HG02938 (cell line): ENCODE results near the gene PLIN5.
"Not testable (repeated sequence)": the region's sequence is repeated elsewhere in the genome, so short reads cannot be mapped to it uniquely, and the experiment has no call there.

Source experiments
- ATAC-seq: cut with Tn5 transposase; IDR thresholded peaks from one replicate; pipeline ENCODE4 v1.9.1; 2021; ENCODE audit warnings: mild to moderate bottlenecking, moderate library complexity; ENCODE audit not compliant: unreplicated experiment

Gene PLIN5

DNA sequence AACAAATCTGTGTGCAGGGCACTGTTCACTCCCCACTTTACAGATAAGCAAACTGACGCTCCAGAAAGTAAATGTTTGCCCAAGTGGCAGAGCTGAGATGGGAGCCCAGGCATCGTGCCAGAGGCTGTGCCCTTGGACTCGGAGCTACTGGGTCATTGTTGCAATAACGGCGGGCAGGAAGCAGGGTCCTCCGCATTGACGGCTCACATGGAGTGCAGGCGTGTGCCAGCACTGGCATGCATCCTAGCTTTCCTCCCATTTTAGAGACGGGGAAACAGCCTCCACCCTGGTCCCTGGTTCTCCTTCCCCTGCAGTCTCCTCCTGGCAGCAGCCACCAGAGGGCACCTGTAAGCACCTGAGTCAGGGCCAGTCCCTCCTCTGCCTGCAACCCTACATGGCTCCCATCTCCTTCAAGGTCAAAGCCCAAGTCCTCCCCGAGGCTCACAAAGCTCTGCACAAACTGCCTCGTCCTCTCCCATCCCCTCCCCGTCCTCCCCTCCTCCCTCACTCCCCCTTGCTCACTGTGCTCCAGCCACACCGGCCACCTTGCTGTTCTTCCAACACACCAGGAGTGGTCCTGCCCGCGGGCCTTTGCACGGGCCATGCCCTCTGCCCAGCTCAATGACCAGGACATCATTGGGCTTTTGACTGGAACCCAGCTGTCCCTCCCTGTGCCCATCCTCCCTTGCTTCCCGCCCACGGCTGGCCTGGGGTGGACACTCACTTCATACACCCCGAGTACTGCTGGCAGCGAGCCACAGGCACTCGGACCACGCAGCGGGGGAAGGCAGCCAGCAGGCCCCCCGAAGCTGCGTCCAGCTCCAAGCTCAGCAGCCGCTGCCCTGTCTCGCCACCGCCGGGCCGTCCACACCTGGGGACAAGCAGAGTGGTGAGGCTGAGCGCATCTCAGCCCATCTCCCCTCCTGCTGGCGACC lies 12.5 kb upstream of the PLIN5 start:
- ATAC-seq = no peak

GRCh38 chr19:4543842-4544647 lies 9.0 kb upstream of the PLIN5 start:
- ATAC-seq = no peak

DNA sequence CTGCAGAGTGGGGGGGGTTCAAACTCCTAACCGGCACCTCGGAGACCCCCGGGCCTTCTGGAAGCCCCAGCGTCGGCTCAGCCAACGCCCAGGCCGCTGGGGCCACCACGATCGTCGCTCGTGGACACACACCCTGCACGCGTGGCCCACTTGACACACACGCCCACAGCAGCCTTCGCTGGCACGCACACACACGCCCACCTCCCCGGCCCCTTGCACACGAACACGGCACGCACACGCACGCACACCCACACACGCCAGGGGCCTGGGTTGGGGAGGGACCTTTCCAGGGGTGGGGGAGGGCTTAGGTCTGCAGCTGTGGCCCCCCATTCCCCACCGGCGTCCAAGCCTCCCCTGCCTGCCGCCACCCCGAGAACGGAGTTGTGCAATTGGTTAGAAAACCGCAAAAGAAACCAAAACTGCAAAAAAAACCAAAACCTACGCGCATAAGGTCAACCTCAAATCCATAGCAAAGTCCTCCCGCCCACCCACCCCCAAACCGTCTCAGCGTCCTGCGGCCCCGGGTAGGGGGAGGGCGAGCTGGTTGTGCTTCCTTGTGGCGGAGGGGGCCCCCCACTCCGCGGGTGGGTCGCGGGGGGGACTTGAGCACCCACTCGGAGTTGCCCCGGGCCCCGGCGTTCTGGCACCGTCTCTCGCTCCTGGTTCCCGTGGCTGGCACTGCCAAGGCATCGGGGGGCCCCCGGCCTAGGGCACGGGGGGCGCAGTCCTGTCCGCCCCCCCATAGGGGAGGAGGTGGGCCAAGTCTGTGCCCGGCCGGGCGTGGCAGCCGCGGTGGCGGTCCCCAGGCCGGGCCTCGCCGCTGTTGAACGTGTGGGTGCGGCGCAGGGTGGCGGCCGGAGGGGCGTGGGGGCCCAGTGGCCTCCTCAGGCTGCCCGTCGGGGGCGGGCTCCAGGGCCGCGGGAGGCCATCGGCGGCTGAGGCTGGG lies 8.1 kb upstream of the PLIN5 start:
- no peak for ATAC-seq

DNA sequence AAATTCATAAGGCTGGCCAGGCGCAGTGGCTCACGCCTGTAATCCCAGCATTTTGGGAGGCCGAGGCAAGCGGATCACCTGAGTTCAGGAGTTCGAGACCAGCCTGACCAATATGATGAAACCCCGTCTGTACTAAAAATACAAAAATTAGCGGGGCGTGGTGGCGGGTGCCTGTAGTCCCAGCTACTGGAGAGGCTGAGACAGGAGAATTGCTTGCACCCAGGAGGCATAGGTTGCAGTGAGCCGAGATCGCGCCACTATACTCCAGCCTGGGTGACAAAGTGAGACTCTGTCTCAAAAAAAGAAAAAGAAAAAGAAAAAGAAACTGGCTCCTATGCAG lies 6.8 kb upstream of the PLIN5 start:
- not testable (repeated sequence) for ATAC-seq

- ATAC-seq = no peak
These were observed 6.2 kb upstream of the PLIN5 start for GRCh38 chr19:4541114-4541805.

GRCh38 chr19:4539693-4540581 lies 4.9 kb upstream of the PLIN5 start, which contains the start of gene LRG1:
Gene LRG1, minus strand, starts transcription at chr19:4540036. Its CDS starts 23 bp downstream, at chr19:4540013.
- ATAC-seq = no peak

DNA sequence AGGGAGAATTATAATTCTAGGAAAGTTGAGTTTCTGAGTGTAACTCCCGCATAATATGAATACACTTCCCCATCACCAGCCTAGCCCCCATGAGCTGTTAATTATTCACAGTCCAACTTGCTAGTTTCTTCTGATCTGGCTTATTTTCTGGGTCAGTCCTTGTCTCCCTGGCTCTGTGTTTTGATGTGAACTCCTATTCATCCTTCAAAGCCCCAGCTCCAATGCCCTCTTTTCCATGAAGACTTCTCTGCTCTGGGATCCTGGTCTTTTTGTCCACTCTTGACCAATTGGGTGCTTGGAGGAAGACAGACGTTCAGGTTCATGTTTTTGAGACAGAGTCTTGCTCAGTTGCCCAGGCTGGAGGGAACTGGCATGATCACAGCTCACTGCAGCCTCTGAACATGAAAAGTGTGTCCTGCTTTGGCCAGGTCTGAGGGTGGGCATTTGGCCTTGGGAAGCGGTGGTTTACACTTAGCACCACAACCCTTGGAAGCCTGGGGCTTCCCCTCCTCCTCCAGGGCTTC lies 4.2 kb upstream of the PLIN5 start:
- ATAC-seq = no peak

DNA sequence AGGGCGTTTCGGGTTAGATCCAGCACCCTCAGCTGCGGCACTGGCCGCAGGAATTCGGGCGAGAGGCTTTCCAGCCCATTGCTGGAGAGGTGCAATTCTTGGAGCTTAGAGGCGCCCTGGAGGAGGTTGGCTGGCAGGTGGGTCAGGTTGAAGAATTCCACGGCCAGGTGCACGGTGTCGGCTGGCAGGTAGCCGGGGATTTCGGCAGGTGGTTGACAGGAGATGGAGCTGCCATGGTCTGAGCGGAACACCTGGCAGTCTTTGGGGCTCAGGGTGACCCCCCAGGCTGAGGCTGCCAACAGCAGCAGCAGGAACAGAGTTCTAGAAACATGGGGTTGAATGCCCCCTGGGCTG lies 3.6 kb upstream of the PLIN5 start:
- no peak for ATAC-seq

- ATAC-seq = no peak
These were observed 3.1 kb upstream of the PLIN5 start for GRCh38 chr19:4537953-4538600.

GRCh38 chr19:4536798-4537197 lies 1.8 kb upstream of the PLIN5 start:
- ATAC-seq = no peak

DNA sequence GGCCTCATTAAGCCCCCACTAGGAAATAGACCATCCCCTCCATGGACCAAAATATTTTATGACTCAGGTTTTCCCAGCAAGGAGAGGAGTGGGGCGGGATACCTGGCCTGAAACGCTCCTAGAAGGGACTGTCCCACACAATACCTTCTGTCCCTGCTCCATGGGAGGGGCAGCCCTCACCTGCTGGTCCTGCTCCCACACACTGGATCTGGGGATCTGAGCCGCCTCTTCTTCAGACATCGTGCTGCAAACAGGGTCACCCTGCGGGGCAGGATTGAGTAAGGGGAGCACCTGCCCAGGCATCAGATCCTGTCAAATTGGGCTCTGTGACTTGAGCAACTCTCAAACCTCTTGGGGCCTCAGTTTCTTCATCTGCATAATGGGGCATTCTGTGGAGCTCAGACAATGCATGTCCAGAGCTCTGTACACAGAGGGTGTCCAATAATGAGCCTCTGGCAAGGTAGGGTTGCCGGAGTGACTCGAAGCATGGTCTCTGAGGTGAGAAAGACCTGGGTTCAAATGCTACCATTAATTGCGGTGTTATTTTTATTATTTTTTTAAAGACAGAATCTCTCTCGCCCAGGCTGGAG lies 1.1 kb downstream of the PLIN5 start:
- no peak for ATAC-seq

DNA sequence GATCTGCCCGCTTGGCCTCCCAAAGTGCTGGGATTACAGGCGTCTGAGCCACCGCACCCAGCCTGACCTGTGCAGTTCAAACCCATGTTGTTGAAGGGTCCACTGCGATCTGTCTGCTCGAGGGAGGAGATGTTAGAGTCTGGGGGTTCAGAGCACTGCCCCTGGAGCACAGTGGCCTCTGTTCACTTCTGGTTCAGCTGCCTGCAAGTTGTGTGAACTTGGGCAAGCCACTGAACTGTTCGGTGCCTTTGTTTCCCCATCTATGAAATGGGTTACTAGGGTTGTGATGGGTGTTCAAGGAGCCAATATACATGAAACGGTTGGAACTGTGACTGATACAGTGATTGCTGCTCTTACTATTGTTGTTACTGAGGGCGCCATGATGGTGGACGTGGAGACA lies 1.7 kb downstream of the PLIN5 start:
- no peak for ATAC-seq

DNA sequence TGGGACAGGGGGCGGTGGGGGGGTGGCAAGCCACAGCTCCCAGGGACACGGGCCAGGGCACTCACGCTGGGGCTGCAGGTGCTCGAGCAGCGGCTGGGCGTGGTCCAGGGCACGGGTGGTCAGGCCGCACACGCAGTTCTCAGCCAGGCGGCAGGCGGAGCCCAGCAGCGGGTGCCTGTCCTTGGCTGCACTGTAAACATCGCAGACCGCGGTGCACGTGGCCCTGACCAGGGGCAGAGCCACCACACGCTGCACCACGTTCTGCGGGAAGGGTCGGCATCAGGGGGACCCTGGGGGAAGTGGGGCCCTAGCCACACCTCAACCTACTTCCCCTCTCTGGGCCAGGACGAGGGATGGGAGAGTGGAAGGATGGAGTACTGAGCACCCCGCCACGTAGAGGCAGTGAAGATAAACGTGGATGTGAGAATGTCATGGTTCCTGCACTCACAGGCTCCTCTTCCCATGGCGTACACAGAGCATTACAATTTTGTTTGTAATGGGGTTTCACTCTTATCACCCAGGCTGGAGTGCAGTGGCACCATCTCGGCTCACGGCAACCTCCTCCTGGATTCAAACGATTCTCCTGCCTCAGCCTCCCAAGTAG lies 3.4 kb downstream of the PLIN5 start:
- no peak for ATAC-seq

DNA sequence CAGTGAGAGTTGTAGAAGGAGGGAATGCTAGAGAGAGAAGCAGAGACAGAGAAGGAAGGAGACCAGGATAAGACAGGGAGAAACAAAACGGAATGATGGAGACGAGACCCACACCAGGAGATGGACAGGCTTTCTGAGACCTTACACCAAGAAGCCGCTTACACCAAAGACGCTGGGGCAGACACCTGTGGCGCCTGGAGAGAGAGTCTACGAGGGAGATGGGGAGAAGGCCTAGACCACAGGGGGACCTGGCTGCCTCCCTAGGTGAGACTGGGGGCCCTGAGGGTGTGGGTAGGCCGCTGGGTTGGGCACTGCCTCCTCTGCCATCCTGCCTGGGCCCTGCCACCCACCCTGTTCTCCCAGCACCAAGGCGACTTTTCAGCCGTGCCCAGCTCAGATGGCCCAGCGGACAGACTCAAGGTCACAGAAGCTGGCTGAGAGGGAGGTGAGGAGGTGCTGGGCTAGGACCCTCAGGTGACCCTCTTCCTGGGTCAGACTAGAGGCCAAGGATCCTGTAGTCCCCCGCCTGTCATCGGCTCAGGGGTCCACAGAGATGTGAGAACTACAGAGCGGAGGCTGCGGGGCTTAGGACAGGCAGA lies 5.0 kb downstream of the PLIN5 start:
- ATAC-seq = no peak

GRCh38 chr19:4528843-4529242 lies 6.2 kb downstream of the PLIN5 start:
- no peak for ATAC-seq

DNA sequence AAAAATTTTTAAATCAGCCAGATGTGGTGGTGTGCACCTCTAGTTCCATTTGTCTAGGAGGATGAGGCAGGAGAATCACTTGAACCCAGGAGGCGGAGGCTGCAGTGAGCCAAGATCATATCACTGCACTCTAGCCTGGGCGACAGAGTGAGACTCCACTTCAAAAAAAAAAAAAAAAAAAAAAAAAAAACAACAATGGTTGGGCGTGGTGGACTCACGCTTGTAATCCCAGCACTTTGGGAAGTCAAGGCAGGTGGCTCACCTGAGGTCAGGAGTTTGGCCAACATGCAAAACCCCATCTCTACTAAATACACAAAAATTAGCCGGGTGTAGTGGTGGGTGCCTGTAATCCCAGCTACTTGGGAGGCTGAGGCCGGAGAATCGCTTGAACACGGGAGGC lies 7.6 kb downstream of the PLIN5 start:
- ATAC-seq = not testable (repeated sequence)

DNA sequence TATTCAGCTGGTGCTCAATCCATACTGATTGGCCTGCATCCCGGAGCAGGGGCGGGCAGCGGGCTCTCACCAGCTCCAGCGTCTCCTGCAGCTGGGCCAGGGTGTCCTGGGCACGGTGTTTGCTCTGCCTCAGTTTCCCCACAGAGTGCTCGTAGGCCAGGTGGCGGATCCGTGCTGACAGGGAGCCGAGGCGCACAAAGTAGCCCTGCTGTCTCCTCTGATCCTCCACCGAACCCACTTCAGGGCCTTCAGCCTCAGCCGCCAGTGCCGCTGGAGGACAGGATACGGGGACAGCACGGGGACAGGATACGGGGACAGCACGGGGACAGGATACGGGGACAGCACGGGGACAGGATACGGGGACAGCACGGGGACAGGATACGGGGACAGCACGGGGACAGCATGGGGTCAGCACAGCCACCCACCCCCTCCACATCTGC lies 9.4 kb downstream of the PLIN5 start:
- ATAC-seq = no peak
